ENCODE results near the gene SHD. TPM values are rescaled to one million over a fixed set of nuclear protein-coding genes. Genes with fewer than 3 reads are reported as not detected.
"Not testable (repeated sequence)": the region's sequence is repeated elsewhere in the genome, so short reads cannot be mapped to it uniquely, and the experiment has no call there.

The SHD gene
- total and polyA plus RNA-seq, 9 of the 15 experiments (the other 6 are each of a cell fraction or from before 2014, with no cell fraction given), result 0.05 to 0.62 (median 0.15) TPM; not detected in 5

- no peak for TF ChIP-seq PRDM10 (IDR thresholded peaks at IDR 0.05; ENCODE audit: partially characterized antibody)
- TF ChIP-seq NFIC (IDR thresholded peaks at IDR 0.05), result 0 out of 2 replicates have a peak, but pooled peaks have one; percentile 33
Observed at GRCh38 chr19:4328243-4328990, 49.4 kb downstream of the SHD start (continued).

- FAIRE-seq, result peak; percentile 89
- intact Hi-C loops (cut with micrococcal nuclease), result not testable (repeated sequence)
- TF ChIP-seq SMARCA4 (IDR thresholded peaks at IDR 0.05), result 0 out of 2 replicates have a peak, but pooled peaks have one; percentile 20
- TF ChIP-seq SMARCA5 (IDR thresholded peaks at IDR 0.05), result 0 out of 2 replicates have a peak, but pooled peaks have one; percentile 63
- peak; percentile 26 for TF ChIP-seq CCNT2 (IDR thresholded peaks at IDR 0.05; ENCODE audit: borderline replicate concordance, extremely low read depth, insufficient read length, low read depth, low read length)
- TF ChIP-seq MLLT1 (IDR thresholded peaks at IDR 0.05), result 0 out of 4 replicates have a peak, but pooled peaks of 1 of the 2 experiments have one; percentile 68
- peak; percentile 48 for TF ChIP-seq CHD1 (IDR thresholded peaks at IDR 0.05; ENCODE audit: low read length)
- 0 out of 2 replicates have a peak, but pooled peaks have one; percentile 38 for TF ChIP-seq EP400 (IDR thresholded peaks at IDR 0.05)
- peak; percentile 39 for TF ChIP-seq TBP (optimal IDR thresholded peaks at IDR 0.05; ENCODE audit: low read depth, low read length)
- TF ChIP-seq ZNF121 (CRISPR knock-in tag; conservative IDR thresholded peaks at IDR 0.05), result peak; percentile 94
- peak; percentile 74 for TF ChIP-seq MIER1 (IDR thresholded peaks at IDR 0.05; ENCODE audit: low read depth)
- peak; percentile 64; the same call in 1 of the 2 replicates for TF ChIP-seq DPF2 (IDR thresholded peaks at IDR 0.05)
- TF ChIP-seq NFRKB (IDR thresholded peaks at IDR 0.05; ENCODE audit: low read depth), result 0 out of 2 replicates have a peak, but pooled peaks have one; percentile 66
Observed at GRCh38 chr19:4328991-4329681, 50.1 kb downstream of the SHD start.

More at GRCh38 chr19:4328991-4329681, 50.1 kb downstream of the SHD start:
- under 1% methylated on average over 27 of the region's 35 CpGs for WGBS (ENCODE audit: insufficient coverage, low coverage, missing lambda C conversion rate)
- H3K9me3 ChIP-seq (replicated peaks; ENCODE audit: control insufficient read depth, insufficient read depth, low read depth, low read length); in situ Hi-C loops (cut with MboI); H3K36me3 ChIP-seq (ENCODE audit: control insufficient read depth, insufficient read depth, low read length); H3K9me1 ChIP-seq (ENCODE audit: control insufficient read depth, insufficient read depth, low read length); H4K20me1 ChIP-seq (replicated peaks; ENCODE audit: control insufficient read depth, insufficient read depth, low read length); CTCF ChIA-PET (ENCODE audit: low intra/inter-chr PET ratio); H3K27me3 ChIP-seq (ENCODE audit: control insufficient read depth in 2 of 2, insufficient read depth in 2 of 2, low read length in 2 of 2): not testable (repeated sequence)
- ATAC-seq (peak; percentile 64), DNase-seq (ENCODE audit: extremely low read depth in 1 of 4, low spot score in 3 of 4) (peak; percentile 82 to 88 (median 86))
- TSS peak; percentile 65 for BruUV-seq (replicated peaks)
- peak overlapping the region; percentile 74 for H3K4me3 ChIP-seq
- peak overlapping the region; percentile 90; the same call in 1 of the 2 replicates for H2AFZ ChIP-seq (ENCODE audit: low read depth, low read length)
- peak overlapping the region; percentile 84 for H3K27ac ChIP-seq (ENCODE audit: extremely low read depth, low read depth, low read length)
- H3K9ac ChIP-seq (ENCODE audit: insufficient read depth in 1 of 2, low read depth in 2 of 2, low read length in 2 of 2), result peak overlapping the region; percentile 79 to 99
- peak overlapping the region; percentile 82 for H3K4me2 ChIP-seq (ENCODE audit: insufficient read depth, low read length)
- peaks cover 2 to 42% of the 10 kb centered on the region in 2 experiments; a peak in 3 of 5 replicates for H3K4me1 ChIP-seq (replicated peaks in 1 of 2; ENCODE audit: control insufficient read depth in 2 of 2, insufficient read depth in 2 of 2, low read length in 2 of 2)
- H3K79me2 ChIP-seq (ENCODE audit: control insufficient read depth, insufficient read depth, low read length), result peaks cover 19% of the 10 kb centered on the region
- POLR2A ChIA-PET, result interaction anchor here (0.8 to 1.4 kb wide), 3 partner anchors 9 to 14 kb away, joined by 3 to 7 read pairs (median 3); partner anchors contain the start of gene MPND
